AG09309 (cell line): ENCODE measurements around the gene DPY19L3.

ENCODE experiments used
- DNase-seq: peaks from one replicate; pipeline ENCODE4 v3.0.0-alpha.2; 2010; ENCODE audit warnings: low read depth
- H3K4me3 ChIP-seq: 2 replicates; pipeline ENCODE4 v1.5.1; 2011; ENCODE audit warnings: mild to moderate bottlenecking, low read depth, low read length, moderate library complexity; ENCODE audit not compliant: control insufficient read depth
- CTCF ChIP-seq: IDR thresholded peaks from 2 replicates; pipeline ENCODE4 v1.5.1; 2011; ENCODE audit warnings: mild to moderate bottlenecking, low read depth, low read length, inconsistent platforms; ENCODE audit not compliant: insufficient read depth, control insufficient read depth; ENCODE audit errors: missing control alignments

The DPY19L3 gene

GRCh38 chr19:32407004-32407992 is 1.7 kb downstream of the DPY19L3 start:
- no peak for TF ChIP-seq CTCF

DNA sequence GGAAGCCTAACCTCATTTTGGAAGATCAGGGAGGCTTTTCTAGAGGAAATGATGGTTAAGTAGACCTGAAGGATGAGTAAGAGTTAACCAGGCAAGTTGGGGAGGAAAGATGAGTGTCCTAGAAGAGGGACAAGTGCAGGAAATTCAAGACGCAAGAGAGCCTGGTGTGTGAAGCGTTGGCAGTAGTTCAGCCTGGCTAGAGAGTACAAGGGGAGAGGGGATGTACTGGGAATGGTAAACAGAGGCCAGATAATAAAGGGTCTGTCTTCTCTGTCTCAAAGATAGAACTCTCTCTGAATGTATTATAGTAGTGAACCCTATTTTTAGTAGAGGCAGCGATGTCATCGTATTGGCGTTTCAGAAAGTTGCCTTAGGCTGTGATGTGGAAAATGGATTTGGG is 9.7 kb downstream of the DPY19L3 start:
- no peak overlapping the region for H3K4me3 ChIP-seq
- DNase-seq = no peak
- TF ChIP-seq CTCF = no peak

More at GRCh38 chr19:32407004-32407992, 1.7 kb downstream of the DPY19L3 start:
- H3K4me3 ChIP-seq = no peak overlapping the region
- no peak for DNase-seq

DNA sequence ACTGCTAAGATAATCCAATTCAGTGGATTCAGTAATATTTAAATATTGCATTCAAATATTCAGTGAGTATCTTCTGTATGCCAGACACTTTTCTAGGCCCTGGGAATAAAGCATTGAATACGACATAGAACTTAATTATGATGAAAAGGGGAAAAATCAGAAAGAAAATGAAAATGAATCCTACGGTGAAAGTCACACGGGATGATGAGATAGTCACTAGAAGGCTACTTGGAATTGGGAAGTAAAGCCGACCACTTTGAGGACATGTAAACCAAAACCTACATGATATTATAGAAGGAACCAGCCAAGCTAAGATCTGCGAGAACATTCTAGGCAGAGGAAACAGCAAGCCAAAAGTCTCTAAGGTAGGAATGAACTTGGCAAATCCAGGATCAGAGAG is 10.1 kb downstream of the DPY19L3 start:
- H3K4me3 ChIP-seq = no peak overlapping the region
- TF ChIP-seq CTCF = no peak
- DNase-seq = no peak

DNA sequence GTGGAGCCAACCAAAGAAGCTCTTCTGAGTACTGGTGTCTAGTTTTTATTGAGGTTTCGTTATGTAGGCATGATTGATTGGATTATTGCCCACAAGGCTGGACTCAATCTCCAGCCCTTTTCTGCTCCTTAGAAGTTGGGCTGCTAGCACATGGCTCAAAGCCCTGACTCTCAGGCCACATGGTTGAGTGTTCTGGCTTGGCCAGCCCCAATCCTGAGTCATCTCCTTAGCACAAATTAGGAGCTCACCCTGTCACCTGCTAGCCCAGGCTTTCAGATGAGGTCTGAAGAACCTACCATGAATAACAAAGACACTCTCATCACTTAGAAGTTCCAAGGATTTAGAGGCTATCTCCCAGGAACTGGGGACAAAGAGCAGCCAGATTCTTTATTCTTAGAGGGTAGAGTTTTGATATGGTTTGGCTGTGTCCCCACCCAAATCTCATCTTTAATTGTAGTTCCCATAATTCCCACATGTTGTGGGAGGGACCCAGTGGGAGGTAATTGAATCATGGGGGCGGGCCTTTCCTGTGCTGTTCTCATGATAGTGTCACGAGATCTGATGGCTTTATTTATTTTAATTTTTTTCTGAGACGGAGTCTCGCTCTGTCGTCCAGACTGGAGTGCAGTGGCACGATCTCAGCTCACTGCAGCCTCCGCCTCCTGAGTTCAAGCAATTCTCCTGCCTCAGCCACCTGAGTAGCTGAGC is 11.3 kb downstream of the DPY19L3 start:
- no peak for DNase-seq
- no peak for TF ChIP-seq CTCF
- H3K4me3 ChIP-seq = no peak overlapping the region

- no peak for TF ChIP-seq CTCF
- no peak for DNase-seq
- no peak overlapping the region for H3K4me3 ChIP-seq
Measured at GRCh38 chr19:32418155-32418554, 12.6 kb downstream of the DPY19L3 start.

DNA sequence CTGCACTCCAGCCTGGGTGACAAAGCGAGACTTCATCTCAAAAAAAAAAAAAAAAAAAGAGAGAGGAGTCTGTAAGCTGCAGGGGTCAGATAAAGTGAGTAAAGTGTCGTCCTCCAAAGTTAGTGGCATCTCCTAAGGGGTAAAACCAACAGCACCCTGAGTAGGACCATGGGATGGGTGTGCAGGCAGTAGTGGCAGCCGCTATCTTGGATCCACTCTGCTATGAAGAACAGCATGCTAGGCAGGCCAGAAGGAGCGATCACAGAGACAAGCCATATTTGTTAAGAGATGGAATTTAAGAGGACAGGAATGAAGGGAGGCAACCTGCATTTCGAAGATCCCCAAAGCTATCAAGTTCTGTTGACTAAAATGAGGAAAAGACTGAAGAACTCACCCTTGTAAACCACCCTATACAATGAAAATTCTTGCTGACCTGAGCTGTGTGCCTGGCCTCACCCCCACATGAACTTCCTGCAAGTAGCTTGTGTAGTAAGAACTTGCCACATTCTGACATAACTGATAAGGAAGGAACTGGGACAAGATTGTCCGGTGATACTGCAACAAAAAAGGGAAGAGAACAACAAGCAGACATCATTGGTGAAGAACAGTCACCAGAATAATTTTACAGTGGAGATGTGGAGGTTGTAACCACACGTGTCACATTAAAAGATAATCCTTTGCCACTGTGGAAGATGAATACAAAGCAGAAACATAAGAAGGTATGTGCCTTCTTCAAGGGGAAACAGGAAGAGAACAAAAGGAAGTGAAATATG is 16.2 kb downstream of the DPY19L3 start:
- no peak for TF ChIP-seq CTCF
- DNase-seq = no peak
- no peak overlapping the region for H3K4me3 ChIP-seq
